Left ventricle myocardium inferior (tissue), 1 donor: ENCODE results near the gene PRAC1. TPM values are rescaled to one million over a fixed set of nuclear protein-coding genes. Genes with fewer than 3 reads are reported as not detected.

Experiments
- DNase-seq: peaks from one replicate; pipeline ENCODE4 v3.0.0-alpha.2; 2020
- H3K27ac ChIP-seq: fragments of 200-600 bp; replicated peaks from 2 replicates; pipeline ENCODE4 v1.8.0; 2021
- H3K27me3 ChIP-seq: fragments of 200-600 bp; 2 replicates; pipeline ENCODE4 v1.8.0; 2021; ENCODE audit warnings: low read depth
- H3K36me3 ChIP-seq: fragments of 200-600 bp; 2 replicates; pipeline ENCODE4 v1.8.0; 2021
- H3K4me1 ChIP-seq: fragments of 200-600 bp; 2 replicates; pipeline ENCODE4 v1.8.0; 2021
- H3K4me3 ChIP-seq: fragments of 200-600 bp; 2 replicates; pipeline ENCODE4 v1.8.0; 2021; ENCODE audit warnings: mild to moderate bottlenecking, moderate library complexity
- H3K9me3 ChIP-seq: fragments of 200-600 bp; replicated peaks from 2 replicates; pipeline ENCODE4 v1.8.0; 2021
- intact Hi-C: fragments of 100-400 bp; cut with micrococcal nuclease; formaldehyde crosslinking; loops from one replicate; pipeline ENCODE4 v1.11.0; 2022
- total RNA-seq: library from RNA; stranded (reverse); fragmentation: NEBNext Ultra II Directional; extraction: Animal tissue kit (Norgen Biotek cat#: 25700); gene quantifications from one replicate; pipeline ENCODE4 v1.2.1, GENCODE V29; 2021
- TF ChIP-seq, protein P1 (sequence below): fragments of 200-600 bp; IDR thresholded peaks from 2 replicates; pipeline ENCODE4 v1.8.0; 2021; ENCODE audit warnings: antibody characterized with exemption, mild to moderate bottlenecking, borderline replicate concordance
- donor health status: DM: no; HTN: yes; CAD: no; lungs with severe emphysema.

PRAC1 gene
- total RNA-seq, 1 donor from 2014 or later, result not detected

DNA sequence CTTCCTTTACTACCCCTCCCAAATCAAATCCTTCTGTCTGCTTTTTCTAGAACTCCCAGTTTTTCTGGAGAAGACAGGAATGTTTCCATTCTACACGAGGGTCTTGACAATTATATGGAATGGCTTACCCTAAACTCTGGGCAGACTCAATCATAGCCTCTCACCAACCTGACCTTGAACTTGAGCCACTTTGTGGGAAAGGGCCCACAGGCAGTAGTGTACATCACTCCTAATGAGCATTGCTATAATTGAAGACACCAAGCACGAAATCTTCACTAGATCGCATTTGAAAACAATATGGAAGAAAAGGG, 7.9 kb upstream of the PRAC1 start:
- H3K4me3 ChIP-seq, result no peak overlapping the region
- no peak for DNase-seq
- TF ChIP-seq, protein P1, sequence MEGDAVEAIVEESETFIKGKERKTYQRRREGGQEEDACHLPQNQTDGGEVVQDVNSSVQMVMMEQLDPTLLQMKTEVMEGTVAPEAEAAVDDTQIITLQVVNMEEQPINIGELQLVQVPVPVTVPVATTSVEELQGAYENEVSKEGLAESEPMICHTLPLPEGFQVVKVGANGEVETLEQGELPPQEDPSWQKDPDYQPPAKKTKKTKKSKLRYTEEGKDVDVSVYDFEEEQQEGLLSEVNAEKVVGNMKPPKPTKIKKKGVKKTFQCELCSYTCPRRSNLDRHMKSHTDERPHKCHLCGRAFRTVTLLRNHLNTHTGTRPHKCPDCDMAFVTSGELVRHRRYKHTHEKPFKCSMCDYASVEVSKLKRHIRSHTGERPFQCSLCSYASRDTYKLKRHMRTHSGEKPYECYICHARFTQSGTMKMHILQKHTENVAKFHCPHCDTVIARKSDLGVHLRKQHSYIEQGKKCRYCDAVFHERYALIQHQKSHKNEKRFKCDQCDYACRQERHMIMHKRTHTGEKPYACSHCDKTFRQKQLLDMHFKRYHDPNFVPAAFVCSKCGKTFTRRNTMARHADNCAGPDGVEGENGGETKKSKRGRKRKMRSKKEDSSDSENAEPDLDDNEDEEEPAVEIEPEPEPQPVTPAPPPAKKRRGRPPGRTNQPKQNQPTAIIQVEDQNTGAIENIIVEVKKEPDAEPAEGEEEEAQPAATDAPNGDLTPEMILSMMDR, result no peak
- H3K27me3 ChIP-seq, result peaks cover 100% of the 10 kb centered on the region
- H3K4me1 ChIP-seq, result peaks cover 32% of the 10 kb centered on the region
- H3K27ac ChIP-seq, result no peak overlapping the region
- no peaks in the 10 kb centered on the region for H3K9me3 ChIP-seq
- no peaks in the 10 kb centered on the region for H3K36me3 ChIP-seq
- intact Hi-C loops, result no loop called here

DNA sequence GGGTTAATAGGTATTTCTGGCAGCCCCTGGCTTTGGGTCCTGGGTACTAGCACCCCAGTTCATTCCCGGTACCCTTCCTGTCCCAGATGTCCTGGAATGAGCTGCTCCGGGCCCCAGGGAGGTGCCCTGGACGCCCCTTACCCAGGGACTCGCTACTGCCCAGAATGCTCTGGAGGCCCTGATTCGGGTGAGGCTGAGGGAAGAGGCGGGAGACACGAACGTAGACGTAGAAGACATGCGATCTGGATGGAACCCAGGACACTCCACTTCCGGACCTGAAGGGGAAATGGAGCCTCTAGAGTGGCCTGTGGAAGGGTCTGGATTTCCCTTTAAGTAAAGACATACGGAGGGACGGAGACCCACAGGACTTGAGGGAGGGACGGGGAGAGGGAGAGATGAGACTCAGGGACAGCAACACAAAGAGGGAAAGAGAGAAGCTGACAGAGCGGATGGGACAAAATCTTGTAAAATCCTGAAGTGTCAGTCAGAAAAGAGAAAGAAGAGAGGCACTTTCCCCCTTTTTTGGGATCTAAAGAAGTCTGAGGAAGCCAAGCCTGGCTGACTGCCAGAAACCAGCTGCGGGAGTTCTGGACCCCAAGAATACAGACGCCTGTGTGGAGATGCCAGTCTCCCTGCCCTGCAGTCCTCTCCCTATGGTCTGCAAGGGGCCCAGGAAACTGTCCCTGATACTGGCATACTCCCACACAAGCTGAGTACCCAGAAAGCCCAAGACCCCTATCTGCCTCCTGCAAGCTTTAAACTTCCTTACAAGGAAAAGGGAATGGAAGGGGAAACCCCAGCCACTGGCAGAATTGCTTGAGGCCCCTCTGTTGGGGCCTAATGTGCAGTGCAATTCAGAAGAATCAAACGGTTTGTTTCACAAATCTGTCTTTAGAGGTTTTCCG, 7.3 kb upstream of the PRAC1 start:
- TF ChIP-seq, protein P1, result no peak
- intact Hi-C loops, result no loop called here

DNA sequence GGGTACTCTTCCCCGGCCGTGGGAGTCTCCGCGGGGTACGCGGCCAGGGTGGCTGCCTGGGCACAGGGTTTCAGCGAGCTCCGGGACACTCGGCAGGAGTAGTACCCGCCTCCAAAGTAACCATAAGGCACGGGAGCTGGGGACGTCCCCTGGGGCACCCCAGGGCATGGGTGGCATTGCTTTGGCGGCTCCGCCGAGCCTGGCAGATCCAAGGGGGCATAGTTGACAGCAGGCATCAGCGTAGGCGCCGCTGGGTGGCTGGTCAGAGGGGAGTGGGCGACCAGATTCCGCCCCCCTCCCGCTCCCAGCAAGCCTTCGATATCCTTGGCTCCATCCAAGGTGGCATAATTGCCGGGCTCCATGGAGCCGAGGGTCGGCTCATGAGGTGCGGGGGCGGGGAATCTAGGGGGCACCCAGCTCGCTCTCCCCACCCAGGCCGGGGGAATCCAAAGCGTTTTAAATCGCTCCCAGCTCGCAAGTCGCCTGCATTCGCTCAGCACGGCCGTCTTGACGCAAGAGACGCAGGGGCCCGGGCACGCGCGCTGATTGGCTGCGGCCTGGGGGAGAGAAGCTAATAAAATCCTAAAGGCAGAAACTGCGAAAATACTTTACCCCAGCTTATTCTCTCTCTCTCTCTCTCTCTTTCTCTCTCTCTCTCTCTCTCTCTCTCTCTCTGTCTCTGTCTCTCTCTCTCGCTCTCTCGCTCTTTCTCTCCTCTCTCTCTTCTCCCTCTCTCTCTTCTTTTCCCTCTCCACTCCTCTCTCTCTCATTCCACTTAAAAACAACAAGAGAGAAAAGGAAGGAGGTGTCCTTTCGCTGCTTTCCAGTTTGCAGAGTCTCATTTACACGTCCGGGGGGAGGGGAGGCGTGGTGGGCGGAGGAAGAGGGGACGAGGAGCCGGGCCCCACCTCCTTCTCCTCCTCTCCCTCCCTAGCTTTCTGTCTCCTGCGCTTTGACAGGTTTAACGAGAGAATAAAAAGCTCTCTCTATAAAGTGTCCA, 6.2 kb upstream of the PRAC1 start, which contains the start of gene HOXB13:
HOXB13 (minus strand) TSS at position 519 of the 1,000 bp plus-strand sequence; CDS start at position 362, 157 bp downstream.
- peak; percentile 32 for DNase-seq
- no peak within 1 kb of the TSS for H3K27ac ChIP-seq
- H3K9me3 ChIP-seq, result no peaks in the 10 kb centered on the region
- peak within 1 kb of the TSS; percentile 46 for H3K4me3 ChIP-seq
- peaks cover 44% of the 10 kb centered on the region for H3K4me1 ChIP-seq
- H3K27me3 ChIP-seq, result peaks cover 100% of the 10 kb centered on the region
- TF ChIP-seq, protein P1, result no peak
- no peaks in the 10 kb centered on the region for H3K36me3 ChIP-seq
- intact Hi-C loops, result no loop called here

More for the DNA sequence above, 7.3 kb upstream of the PRAC1 start:
- H3K9me3 ChIP-seq, result no peaks in the 10 kb centered on the region
- H3K4me3 ChIP-seq, result peak overlapping the region; percentile 46
- H3K27me3 ChIP-seq, result peaks cover 100% of the 10 kb centered on the region
- no peak overlapping the region for H3K27ac ChIP-seq
- H3K36me3 ChIP-seq, result no peaks in the 10 kb centered on the region
- peaks cover 38% of the 10 kb centered on the region for H3K4me1 ChIP-seq
- no peak for DNase-seq

DNA sequence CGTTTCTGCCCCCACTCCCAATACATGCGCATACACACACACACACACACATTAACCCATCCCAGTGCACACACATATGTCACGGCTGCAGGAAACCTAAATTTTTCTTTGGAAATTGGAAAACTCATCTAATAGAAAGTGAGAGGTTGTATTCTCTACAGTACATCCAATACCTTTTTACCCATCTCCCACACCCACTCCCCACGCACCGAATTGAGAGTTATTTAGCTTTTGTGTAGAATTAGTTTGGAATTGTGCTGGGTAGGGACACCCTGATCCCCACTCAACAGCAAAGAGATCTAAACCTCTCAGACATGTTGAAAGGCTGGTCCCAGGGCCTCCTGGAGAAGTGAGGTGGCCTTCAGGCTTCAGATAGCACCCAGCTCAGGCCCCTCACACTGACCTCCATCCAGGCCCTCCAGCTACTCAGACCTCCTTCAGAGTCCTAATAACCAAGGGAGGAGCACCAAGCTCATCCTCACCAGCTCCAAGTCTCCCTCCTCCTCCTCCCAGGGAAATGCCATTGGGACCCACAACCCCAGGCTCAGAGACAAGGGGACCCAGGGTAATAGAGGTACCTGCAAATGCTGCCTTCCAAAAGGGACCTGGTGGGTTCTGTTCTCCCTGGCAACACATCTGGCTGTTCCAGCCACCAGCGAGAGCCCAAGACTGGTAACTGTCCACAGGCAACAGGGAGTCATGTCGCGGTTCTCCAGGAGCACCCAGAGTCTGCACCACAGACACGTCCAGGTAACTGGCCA, 5.3 kb upstream of the PRAC1 start:
- no peak for DNase-seq
- Histone ChIP-seq H3K36me3 (no peaks in the 10 kb centered on the region), H3K9me3 (no peaks in the 10 kb centered on the region), H3K4me1 (peaks cover 42% of the 10 kb centered on the region), H3K27me3 (peaks cover 100% of the 10 kb centered on the region), H3K4me3 (no peak overlapping the region), H3K27ac (no peak overlapping the region)
- TF ChIP-seq, protein P1, result no peak
- intact Hi-C loops, result no loop called here

DNA sequence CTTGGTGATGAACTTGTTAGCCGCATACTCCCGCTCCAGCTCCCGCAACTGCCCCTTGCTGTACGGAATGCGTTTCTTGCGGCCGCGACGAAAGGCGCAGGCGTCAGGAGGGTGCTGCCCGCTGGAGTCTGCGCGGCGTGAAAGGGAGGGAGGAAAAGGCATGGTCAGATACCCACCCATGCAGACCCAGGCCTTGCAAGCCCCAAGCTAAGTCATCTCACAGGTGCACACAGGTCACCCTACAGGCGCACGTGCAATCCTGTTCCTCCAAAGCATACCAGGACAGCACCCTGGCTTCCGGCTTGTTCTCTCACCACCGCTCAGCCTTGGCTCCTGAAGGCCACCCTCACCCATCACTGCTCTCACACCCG, 4.6 kb upstream of the PRAC1 start:
- no peak for DNase-seq
- peaks cover 100% of the 10 kb centered on the region for H3K27me3 ChIP-seq
- intact Hi-C loops, result no loop called here

More for the DNA sequence above, 4.6 kb upstream of the PRAC1 start:
- H3K4me1 ChIP-seq, result peaks cover 42% of the 10 kb centered on the region
- TF ChIP-seq, protein P1, result no peak
- H3K27ac ChIP-seq, result no peak overlapping the region
- no peak overlapping the region for H3K4me3 ChIP-seq
- H3K9me3 ChIP-seq, result no peaks in the 10 kb centered on the region
- no peaks in the 10 kb centered on the region for H3K36me3 ChIP-seq
